ENCODE results near the gene INSIG2.

INSIG2 gene

DNA sequence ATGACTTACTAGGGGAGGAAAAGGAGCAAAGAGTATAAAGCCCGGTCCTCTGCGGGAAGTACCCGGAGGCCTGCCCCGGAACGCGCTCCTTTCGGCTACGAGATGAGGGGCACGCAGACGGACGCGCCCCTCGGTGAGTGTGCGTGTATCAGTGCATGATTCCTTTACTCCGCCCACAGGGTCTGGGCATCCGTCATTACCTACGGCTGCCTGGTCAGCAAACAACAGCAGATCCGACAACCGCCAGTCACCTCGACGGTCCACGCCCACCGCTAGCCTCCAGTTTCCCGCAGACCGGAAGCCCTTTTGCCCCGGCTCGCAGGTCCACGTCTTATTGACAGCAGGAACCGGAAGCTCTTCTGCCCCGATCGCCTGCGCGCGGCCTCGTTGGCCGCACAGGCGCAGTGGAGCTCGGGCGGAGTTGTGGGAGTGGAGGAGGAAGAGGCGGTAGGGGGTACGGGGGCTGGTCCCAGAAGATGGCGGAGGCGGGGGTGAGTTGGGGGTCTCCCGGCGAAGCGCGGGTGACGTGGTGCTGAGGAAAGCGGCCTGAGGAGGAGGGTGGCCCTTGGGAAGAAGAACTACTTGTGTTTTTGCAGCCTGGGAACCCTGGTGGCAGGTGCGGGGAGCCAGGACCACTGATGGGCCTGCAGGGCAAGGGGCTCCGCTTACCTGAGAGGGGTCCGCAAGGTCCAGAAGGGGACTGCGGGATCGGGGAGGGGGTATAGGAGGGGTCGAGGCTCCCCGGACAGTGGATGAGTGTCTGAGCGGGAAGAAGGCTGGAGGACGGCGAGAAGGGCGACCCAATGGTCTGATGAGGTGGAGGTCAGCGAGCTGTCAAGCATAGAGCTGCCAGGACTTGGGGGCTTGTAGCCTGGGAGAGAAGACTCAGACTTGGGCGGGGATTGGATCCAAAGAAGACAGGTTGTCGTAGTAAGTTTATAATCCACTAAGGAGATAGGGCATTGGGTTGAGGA, at the start of gene INSIG2:
INSIG2 (plus strand) TSS at position 421 of the 974 bp plus-strand sequence. CDS start 8,086 bp downstream, outside the sequence.
- DNase-seq (ENCODE audit: low read depth): peak; percentile 95

DNA sequence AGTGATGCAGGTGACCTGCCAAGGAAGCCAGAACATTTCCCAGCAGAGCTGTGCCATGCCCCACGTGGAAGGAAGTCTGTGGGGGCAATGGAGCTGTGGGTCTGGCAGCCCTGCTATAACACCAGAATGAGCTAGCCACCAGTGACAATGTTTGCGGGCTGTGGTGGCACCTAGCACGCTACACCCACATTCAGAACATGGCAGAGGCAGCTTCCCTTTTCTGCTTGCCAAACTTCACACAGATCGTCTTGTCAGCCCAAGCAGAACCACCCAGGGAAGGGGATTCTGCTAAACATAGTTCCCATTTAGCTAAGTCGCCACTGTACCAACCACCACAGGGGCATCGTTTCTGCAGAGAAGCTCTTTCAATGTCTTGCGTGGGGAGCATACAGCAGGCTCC, 47.4 kb upstream of the INSIG2 start:
- DNase-seq (ENCODE audit: low read depth): no peak

DNA sequence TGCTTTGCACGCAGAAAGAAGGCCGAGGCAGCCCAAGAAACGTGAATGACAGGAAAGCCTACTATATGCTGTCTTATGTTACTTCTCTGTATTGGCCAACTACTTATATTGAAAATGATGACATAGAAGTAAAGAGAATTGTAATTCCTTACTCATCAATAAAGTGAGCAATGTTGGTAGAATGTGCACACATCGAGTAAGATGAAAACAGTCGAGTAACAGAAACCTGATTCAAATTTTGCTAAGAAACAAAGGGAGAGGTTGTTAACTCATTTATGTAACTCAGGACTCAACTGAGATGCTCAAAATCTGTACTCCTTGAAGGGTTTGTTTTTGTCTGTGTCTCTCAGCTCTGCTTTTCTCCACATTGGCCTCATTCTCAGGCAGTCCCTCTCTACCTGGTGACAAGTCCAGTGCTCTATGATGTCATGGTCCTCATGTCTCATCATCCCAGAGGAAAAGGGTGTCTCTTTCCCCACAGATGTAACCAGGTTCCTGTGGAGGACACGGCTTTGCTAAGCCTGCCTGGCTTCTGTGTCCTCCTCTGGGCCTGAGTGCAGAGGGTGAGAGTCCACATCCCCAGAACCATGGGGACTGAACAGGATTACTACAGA, 44.1 kb upstream of the INSIG2 start:
- DNase-seq (ENCODE audit: low read depth): no peak

DNA sequence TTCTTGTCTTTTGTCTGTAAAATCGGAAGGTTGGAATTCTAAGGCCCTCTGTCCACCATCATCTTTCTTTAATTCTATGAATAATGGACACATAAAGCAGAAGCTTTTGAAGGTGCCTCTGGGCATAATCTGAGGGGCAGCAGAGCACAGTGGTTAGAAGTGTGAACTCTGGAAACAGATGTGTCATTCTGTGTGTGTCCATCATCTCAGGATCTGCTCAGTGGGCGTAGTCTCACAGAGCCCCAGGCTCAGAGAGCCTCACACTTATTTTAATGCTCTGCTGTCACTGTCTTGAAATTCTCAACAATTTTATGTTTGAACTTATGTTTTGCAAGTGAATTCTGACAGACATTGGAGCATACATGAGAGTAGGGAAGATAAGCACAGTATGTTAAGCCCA, 43.4 kb upstream of the INSIG2 start:
- no peak for DNase-seq (ENCODE audit: low read depth)

DNA sequence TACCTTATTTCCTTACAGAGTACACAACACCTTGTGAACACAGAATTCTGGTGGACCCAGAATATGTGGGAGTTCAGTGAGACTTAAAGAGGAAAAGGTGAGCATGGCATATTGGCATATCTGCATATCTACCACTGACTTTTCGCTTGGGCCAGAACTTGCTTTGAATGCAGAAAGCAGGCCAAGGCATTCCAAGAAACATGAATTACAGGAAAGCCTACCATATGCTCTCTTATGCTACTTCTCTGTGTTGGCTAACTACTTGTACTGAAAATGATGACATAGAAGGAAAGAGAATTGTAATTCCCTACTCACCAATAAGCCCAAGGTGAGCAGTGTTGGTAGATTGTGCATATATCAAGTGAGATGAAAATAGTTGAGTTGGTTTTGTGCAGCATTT, 43.0 kb upstream of the INSIG2 start:
- no peak for DNase-seq (ENCODE audit: low read depth)

DNA sequence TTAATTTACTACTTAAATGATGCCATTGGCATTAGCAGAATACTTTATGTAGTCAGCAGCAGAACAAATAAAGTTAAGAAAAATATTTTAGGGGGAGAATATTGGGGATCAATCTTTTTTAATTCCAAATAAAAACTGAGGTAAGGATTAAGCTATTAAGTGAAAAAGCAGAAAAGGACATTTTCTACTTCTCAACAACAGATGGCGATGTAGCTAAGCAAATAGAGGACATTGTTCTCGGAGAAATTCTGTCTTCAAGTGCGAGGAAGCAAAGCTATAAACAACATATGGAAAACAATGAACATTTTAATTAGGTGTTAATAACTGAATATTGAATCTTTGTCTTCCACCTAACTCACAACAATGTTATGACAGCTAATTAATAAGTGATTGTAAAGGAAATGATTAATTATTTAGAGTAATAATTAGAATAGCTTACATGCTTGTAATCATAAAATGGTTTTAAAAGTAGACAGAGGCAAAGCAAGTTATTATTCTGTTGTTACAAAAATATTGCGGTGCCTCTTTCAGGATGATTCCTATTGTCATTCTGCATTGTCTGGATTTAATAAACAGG, 41.5 kb upstream of the INSIG2 start:
- peak; percentile 14 for DNase-seq (ENCODE audit: low read depth)

DNA sequence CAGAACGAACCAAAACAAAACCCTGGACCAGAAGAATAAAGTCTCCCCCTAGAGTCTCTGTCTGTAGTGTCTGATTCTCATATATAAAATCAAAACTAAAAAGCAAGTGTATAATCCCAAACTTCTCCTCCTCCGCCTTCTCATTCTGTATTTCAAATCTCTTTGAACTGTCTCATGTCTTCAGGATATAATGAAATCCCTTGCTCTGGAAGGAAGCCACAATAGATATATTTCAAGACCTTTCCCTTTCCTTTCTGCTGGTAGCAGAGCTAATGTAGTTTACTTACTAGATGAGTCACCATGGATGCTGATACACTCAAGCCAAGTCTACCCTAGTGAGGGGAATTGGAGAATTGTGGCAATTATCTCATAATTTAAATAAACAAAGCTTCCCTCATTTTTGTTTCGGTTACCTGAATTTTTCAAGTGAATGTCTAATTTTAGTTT, 40.9 kb upstream of the INSIG2 start:
- no peak for DNase-seq (ENCODE audit: low read depth)

DNA sequence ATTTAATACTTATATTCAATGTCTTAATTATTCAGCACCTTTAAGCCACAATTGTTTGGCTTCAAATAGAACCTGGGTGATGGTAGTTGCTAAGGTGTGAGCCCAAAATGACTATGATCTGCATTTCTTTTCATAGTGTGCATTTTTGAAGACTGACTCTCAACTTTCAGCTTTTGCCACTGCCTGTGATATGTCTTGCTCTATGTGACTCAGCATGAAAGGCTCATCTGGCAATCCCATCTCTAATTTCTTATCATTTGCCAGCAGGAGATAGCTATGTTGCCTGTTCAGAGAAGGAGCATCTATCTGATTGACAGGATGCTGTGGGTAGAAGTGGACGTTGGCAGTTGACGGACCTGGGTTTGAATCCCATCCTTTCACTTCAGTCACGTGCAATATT, 39.9 kb upstream of the INSIG2 start:
- DNase-seq (ENCODE audit: low read depth): no peak

DNA sequence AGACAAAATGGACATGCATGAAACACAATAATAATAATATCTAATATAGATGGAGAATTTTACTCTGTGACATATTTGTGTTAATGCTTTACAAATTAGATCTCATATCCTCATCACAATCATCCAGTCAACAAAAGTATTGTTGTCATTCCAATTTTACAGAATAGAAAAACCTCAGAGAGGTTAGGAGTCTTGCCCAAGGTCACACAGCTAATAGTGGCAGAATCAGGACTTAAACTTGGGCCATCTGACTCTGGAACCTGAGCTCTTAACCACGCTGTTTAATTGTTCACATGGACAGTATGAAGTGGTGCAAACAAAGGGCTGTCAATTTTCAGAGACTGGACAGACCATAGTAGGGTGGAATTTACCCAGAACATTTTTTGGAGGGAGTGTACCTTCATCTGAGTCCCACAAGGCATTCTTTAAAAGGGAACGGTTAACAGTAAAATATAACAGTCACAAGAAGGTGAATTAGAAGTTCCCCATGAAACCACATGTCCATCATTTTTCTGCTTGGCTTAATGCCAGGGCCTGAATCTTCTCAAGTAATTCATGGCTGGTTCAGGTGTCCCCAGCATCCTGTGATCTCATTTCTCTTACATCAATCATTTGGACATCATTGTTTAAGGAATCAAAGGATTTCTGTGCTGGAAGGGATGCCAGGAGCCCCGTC, 39.0 kb upstream of the INSIG2 start:
- DNase-seq (ENCODE audit: low read depth): no peak

DNA sequence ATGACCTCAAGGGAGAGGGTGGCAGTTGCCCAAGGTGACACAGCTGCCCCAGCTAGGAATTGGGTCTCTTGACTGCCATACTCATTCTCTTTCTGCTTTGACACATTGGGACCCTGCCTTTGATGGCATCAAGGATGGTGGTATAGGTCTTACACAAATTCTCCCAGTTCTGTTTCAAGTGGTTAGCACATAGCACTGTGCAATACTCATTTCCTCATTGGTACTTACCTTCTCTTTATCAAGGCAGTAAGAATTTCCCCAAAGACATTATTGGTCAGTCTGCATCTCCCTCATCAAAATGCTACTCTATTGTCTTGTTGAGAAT, 38.5 kb upstream of the INSIG2 start:
- no peak for DNase-seq (ENCODE audit: low read depth)

DNA sequence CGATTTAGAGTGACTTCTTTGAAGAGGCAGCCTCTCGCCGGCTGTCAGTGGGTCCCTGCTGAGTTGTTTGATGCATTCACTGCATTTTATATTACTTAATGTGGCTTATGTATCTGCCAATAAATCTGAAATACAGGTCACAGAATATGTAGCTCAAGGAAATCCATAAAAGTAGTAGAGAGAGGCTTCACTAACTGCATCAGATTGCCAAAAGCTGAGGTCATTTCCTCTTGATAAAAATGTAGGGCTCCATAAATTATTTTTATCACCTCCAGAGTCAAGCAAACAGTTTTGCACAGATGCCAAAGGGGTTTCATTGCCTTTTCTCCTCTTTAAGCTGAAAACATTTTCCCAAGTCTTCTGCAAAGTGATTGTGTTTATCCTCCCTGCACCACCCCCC, 37.9 kb upstream of the INSIG2 start:
- no peak for DNase-seq (ENCODE audit: low read depth)

DNA sequence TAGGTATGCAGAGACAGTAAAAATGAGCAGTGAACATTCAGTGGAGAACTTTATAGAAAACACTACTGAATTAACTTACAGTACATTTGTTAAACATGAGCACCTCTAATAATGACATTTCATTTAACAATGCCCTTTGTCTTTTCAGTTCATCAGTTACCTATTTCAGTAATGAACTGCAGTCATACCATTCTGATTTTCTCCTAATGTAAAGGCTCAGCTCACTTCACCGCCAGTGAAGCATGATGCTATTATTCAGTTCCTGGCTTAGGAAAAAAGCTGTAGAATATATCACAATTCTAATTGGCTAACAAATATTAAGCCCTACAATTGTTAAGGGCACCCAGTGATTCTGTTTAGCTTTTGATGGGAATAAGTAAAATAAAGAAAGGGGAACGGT, 37.3 kb upstream of the INSIG2 start:
- no peak for DNase-seq (ENCODE audit: low read depth)

DNA sequence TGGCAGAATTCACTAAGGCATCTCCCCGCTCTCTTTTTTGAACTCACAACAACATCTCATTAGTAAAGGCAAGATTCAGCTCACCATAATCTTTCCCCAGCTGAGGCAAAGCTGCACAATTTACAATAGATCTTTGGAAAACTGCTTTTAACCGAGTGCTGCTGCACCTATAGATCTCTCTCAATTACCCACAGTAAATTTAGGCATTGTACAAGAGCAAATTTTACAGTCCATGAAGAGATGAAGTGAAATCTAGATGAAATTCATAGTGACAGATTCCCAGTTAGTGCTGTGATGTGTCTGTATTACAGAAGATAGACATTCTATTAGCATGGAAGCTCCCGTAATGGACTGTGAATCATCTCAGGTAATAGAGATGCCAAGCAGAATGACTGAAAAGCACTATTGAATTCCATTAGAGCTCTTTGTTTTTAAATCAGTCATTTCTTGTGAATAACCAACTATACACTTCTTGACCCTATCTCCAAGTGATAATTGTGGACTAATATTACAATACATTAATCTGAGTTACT, 36.4 kb upstream of the INSIG2 start:
- DNase-seq (ENCODE audit: low read depth): no peak

DNA sequence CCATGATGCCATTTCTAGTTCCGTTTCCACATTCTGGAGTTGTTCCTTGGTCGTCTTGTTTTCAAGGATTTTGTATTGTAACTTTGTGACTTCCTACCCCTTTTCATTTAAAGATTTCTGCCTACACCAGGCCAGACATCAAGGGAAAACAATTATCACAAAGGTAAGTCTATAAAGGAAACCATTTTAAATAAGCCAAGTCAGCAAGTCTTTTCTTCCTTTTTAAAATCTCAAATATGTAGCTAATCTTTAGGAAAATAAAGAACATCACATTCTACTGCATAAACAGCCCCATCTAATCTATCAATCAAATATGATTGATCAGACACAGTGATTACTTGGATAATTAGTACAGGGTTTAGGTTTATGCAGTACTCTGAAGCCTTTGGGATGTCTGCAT, 35.8 kb upstream of the INSIG2 start:
- no peak for DNase-seq (ENCODE audit: low read depth)

DNA sequence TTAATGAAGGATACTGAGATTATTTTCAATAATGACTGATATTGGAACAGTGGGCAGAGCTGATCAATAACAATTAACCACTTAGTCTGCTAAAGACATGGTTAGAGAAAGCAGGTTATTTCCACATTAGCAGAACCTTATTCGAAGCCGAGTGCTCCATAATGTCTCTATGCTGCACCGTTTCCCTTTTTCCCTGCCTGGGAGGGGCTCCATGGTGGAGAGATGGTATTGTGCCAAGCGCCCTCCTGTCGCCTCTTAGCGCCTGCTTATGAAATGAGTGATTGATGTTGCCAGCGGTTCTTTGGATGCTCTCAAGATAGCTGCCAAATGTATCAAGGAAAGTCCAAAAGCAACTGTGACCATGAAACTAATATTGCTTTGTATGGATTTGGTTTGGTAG, 34.6 kb upstream of the INSIG2 start:
- no peak for DNase-seq (ENCODE audit: low read depth)

DNA sequence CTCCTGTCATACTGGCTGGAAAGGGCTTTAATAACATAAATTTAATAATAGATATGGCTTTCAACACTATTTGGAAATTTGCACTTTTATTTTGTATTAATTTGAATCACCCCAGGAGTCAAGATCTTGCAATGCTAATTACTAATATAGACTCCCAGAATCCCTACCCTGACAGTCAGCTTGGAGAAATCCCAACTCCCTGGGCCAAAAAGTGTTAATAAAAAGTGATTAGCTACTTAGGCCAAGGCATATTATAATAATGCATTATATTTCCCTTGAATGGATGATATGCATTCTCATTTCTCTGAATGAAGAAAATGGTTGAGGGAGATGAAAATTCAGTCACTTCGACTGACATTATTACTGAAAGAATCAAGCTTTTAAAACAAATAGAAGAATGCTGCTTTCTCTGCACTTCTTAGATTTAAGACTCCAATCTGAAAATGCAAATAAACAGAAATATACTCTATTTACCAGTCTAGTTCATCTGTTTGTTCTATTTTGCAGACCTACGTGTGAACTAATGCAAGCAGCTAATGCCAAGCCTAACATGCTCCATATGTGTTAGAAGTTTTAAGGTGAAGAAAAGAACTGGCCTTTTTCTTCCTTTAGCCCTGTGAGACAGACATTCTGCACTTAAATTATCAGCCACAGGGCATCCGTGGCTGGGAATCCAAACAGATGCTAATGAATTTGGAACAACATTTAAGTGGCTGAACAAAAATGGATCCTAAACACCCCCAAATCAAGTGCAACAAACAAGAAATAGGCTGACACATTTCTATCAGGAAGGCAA, 33.9 kb upstream of the INSIG2 start:
- DNase-seq (ENCODE audit: low read depth): no peak

DNA sequence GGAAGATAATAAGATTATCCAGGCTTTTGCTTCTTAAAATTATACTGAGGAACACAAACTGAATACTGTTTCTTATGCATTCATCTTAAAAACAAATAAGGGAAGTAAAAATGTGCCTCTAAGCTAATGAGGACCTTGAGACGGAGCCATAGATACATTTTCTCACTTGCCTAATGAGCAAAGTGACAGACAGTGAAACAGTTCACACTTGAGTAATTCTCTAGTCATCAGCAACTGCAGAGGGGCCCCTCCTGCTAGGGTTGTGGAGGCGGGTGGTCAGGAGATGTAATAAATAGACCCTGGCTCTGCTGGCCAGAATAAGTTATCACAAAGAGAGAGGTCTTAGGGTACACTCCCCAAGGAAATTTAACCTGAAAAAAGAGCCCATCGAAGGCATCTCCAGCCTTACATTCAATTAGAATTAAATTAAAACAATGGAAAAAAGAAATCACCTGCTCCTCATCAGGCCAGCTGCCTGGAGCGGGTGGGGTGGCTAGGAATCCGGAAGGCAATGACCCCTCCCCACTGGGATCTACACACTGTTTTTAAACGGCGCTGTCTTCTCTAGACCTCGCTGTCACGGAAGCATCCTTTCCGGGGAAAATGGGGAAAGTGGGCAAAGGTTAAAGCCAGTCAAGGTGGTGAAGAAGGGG, 32.6 kb upstream of the INSIG2 start:
- no peak for DNase-seq (ENCODE audit: low read depth)

DNA sequence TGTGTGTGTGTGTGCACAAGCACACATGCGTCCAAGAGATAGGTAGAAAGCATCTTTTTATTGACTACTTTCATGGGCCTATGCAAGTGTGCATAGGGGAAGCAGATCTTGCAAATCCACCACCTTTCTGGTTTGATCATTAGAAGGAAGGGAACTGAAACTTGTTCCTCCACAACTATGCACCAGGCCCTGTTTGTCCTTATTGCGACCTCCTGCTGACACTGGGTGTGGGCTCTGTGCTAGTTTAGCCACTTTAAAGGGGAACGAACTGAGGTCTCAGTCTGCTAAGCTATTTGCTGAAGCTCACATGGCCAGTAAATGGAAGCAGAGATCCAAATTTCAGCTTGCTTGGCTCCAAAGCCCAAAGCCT, 32.1 kb upstream of the INSIG2 start:
- no peak for DNase-seq (ENCODE audit: low read depth)

DNA sequence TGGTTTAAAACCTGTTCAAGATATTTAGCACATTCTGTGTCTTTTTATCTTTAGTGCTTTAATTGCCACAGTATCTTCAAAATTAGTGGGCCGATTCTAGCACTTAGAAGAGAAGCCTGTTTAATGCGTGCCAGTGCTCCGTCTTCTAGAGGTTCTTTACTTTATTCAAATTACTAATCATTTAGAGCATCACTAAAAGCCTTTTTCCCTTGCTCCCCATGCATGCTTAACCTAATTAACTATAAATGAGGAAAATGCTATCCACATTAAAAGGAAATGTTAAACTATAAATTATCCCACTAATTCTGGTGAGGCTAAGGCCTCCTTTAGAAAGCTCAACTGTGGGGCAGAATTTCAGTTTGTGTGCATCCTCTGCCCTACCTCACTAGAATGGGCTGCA, 31.5 kb upstream of the INSIG2 start:
- DNase-seq (ENCODE audit: low read depth): no peak

DNA sequence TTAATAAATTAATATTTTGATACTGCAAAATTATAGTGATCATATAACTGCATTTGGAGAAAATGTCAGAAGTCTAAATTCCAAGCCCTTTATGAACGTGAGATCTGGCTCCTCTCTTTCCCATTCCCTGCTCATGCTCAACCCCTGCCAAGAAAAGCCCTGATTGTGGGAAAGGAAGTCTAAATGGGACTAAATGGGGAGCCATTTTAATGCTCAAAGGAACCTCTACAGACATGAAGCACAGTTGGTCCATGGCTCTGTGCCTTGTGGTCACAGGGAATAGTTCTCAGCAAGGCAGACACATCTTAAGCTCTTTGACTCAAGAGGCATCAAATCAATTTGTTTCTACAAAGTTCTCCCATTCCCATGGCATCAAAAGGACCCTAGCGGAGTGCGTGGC, 29.3 kb upstream of the INSIG2 start:
- no peak for DNase-seq (ENCODE audit: low read depth)

DNA sequence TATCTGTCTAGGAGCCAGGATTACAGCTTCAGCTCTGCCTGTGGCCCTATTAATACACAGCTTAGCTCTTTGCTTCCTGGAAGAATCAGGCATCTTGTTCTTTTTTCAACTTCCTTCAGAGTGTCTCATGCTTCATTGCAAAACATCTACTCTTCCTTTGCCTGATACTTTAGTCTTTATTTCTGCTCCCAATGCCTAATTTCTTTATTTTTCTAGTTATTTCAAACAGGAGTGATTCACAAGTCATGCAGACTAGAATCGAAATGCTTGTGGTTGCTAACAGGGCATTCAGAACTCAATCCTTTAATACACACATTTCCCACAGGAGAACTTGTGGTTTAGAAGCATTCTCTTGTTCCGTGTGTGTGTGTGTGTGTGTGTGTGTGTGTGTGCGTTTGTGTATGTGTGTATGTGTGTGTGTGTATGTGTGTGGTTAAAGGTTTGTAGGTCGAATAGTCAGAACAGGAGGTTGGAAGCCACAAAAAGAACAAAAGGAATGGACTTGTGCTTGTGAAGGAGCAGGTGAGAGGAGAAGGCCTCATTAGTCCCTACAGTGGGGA, 28.3 kb upstream of the INSIG2 start:
- peak; percentile 57 for DNase-seq (ENCODE audit: low read depth)

Measured in fibroblast of the conjunctiva (primary cell).